Esophagus muscularis mucosa (tissue), 3 donors: Measurements from ENCODE around the gene TUBGCP6.

Source experiments
- CTCF ChIP-seq, 3 experiments: fragments of 200-600 bp in 2 of 3; fragments of 450-650 bp in 1 of 3; sonication (generic) in 2 of 3; IDR thresholded peaks; one replicate each; pipeline ENCODE4 v1.5.1; 2017 to 2019; ENCODE audit warnings: antibody characterized with exemption in 3 of 3, mild to moderate bottlenecking in 2 of 3, moderate library complexity in 1 of 3
- EP300 ChIP-seq: sonication (generic); formaldehyde crosslinking; IDR thresholded peaks from one replicate; pipeline ENCODE4 v1.6.1; 2017; ENCODE audit warnings: antibody characterized with exemption

GRCh38 chr22:50190941-50191741 lies 53.7 kb downstream of the TUBGCP6 start:
- TF ChIP-seq EP300 (no peak), CTCF (IDR thresholded peaks at IDR 0.05) (no peak)
